ENCODE measurements around the gene USH2A.

Gene USH2A

DNA sequence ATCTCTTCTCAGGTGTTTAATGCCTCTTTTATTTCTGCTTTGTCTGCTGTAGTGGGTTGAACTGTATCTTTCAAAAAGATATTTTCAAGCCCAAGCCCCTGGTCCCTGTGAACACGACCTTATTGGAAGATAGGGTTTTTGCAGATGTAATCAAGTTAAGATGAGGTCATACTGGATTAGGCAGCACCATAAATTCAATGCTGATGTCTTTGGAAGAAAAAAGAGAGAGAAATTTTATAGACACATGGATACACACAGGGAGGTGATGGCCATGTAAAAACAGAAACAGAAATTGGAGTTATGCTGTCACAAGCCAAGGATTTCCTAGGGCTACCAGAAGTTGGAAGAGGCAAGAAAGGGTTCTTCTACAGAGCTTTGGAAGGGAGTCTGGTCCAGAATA is 554.7 kb downstream of the USH2A start:
- in situ Hi-C loops (cut with HindIII; ENCODE audit: low sequenced_read_pairs) = no loop called here
- no peak overlapping the region for H3K4me3 ChIP-seq (ENCODE audit: low read depth, low read length)
- DNase-seq (ENCODE audit: low read depth) = no peak
- TF ChIP-seq, protein P1, sequence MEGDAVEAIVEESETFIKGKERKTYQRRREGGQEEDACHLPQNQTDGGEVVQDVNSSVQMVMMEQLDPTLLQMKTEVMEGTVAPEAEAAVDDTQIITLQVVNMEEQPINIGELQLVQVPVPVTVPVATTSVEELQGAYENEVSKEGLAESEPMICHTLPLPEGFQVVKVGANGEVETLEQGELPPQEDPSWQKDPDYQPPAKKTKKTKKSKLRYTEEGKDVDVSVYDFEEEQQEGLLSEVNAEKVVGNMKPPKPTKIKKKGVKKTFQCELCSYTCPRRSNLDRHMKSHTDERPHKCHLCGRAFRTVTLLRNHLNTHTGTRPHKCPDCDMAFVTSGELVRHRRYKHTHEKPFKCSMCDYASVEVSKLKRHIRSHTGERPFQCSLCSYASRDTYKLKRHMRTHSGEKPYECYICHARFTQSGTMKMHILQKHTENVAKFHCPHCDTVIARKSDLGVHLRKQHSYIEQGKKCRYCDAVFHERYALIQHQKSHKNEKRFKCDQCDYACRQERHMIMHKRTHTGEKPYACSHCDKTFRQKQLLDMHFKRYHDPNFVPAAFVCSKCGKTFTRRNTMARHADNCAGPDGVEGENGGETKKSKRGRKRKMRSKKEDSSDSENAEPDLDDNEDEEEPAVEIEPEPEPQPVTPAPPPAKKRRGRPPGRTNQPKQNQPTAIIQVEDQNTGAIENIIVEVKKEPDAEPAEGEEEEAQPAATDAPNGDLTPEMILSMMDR (IDR thresholded peaks at IDR 0.05; ENCODE audit: low read depth, low read length, missing control alignments) = no peak

DNA sequence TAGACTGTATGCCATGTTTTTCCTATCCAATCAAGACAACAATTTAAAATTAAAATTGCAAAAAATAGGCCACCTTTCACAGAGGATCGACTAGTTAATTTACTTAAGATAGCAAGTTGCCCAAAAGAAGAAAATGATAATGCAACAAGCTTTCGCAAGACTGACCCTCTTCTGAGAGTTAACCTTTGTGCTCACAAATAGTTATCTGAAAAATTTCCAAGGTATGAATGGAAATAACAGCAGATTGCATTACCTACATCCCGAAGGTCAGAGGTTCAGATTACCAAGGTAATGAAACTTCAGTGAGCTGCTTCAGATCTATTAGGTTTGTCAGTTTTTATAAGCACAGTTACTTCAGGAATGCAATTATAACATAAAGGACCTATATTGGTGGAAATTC is 558.2 kb downstream of the USH2A start:
- in situ Hi-C loops (cut with HindIII; ENCODE audit: low sequenced_read_pairs) = no loop called here
- no peak for DNase-seq (ENCODE audit: low read depth)
- TF ChIP-seq, protein P1 (IDR thresholded peaks at IDR 0.05; ENCODE audit: low read depth, low read length, missing control alignments) = no peak
- H3K4me3 ChIP-seq (ENCODE audit: low read depth, low read length) = no peak overlapping the region

GRCh38 chr1:215863796-215864195 is 559.5 kb downstream of the USH2A start:
- DNase-seq (ENCODE audit: low read depth) = no peak
- in situ Hi-C loops (cut with HindIII; ENCODE audit: low sequenced_read_pairs) = no loop called here
- TF ChIP-seq, protein P1 (IDR thresholded peaks at IDR 0.05; ENCODE audit: low read depth, low read length, missing control alignments) = no peak
- H3K4me3 ChIP-seq (ENCODE audit: low read depth, low read length) = no peak overlapping the region

DNA sequence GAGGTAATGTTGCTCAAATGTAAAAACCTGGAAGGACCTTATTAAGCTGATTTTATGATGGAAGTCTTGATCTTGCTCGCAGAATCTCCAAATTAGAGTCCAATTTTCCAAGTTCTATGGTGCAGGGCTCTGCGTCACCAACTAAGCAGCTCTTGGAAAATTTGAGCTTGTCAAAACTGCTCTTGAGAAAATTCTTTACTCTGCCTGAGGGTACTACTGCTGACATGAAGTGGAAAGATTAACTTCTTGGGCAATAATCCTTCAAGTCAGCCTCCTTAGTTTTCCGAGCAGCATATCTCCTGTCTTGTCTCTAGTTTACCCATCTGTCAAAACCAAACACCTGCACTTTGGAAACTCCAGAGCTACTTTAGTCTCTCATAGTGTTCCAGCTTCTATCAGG is 562.4 kb downstream of the USH2A start:
- TF ChIP-seq, protein P1 (IDR thresholded peaks at IDR 0.05; ENCODE audit: low read depth, low read length, missing control alignments) = no peak
- no peak overlapping the region for H3K4me3 ChIP-seq (ENCODE audit: low read depth, low read length)
- DNase-seq (ENCODE audit: low read depth) = no peak
- in situ Hi-C loops (cut with HindIII; ENCODE audit: low sequenced_read_pairs) = no loop called here

DNA sequence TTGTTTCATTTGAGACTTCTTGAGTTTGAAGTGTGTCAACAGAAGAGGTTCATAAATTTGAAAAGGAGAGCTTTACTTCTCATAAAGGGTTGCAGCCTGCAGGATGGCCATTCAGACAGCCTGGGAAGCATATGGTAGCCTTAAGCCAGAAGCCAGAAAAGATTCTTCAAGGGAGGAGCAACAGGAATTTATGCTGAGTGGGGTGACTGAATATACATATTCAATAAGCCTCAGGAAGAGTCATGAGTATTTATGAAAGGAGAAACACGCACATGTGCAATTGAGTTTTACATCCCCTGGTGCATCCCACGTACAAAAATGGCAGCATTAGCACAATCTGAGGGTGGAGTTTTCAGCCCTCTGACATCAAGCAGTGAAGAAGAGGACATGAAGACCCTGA is 565.9 kb downstream of the USH2A start:
- in situ Hi-C loops (cut with HindIII; ENCODE audit: low sequenced_read_pairs) = no loop called here
- no peak overlapping the region for H3K4me3 ChIP-seq (ENCODE audit: low read depth, low read length)
- DNase-seq (ENCODE audit: low read depth) = no peak
- TF ChIP-seq, protein P1 (IDR thresholded peaks at IDR 0.05; ENCODE audit: low read depth, low read length, missing control alignments) = no peak

DNA sequence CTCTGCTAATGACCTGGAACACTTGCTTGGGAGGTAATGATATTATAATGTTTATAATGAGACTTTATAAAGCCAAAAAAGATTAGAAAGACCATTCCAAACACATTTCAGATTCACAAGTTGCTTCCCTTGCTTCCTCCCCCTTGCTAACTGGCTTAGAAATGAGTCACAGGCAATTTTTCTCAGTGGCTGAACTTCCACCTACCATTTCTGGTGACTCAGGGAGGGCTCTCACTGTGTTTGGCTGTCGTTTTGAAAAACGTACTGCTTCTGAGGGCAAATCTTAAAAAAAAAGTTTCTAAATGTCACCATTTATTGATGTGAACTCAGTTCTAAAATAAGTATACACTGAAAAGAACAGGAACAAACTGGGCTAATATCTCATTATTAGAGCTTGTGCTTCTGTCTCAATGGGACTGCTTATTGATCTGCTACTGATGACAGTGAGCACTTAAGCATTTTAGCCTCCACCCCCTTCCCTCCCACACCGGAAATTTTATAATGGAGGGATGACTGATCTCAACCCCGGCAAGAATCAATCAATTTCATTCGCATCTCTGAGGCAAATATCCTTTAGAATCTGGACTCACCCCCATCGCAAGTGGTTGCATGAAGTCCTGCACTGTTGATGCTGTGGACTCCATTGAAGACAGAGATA is 577.9 kb downstream of the USH2A start:
- DNase-seq (ENCODE audit: low read depth) = peak; percentile 73
- in situ Hi-C loops (cut with HindIII; ENCODE audit: low sequenced_read_pairs) = no loop called here
- H3K4me3 ChIP-seq (ENCODE audit: low read depth, low read length) = no peak overlapping the region
- TF ChIP-seq, protein P1 (IDR thresholded peaks at IDR 0.05; ENCODE audit: low read depth, low read length, missing control alignments) = no peak
